GM23248 (cell line): ENCODE data around the gene ARHGAP24. TPM values are rescaled to one million over a fixed set of nuclear protein-coding genes. Genes with fewer than 3 reads are reported as not detected.

ENCODE experiments used
- DNase-seq: peaks from one replicate; pipeline ENCODE4 v3.0.0-alpha.2; 2015
- H2AFZ ChIP-seq: fragments of 200-600 bp; sonication (generic); 2 replicates; pipeline ENCODE4 v1.6.1; 2016; ENCODE audit warnings: antibody characterized with exemption
- H3F3A ChIP-seq: fragments of 200-600 bp; sonication (generic); 2 replicates; pipeline ENCODE4 v1.6.1; 2016; ENCODE audit warnings: mild to moderate bottlenecking, antibody characterized with exemption, mixed run types; ENCODE audit not compliant: insufficient read depth
- H3K27ac ChIP-seq: fragments of 200-600 bp; sonication (generic); 2 replicates; pipeline ENCODE4 v1.5.1; 2016; ENCODE audit warnings: mild to moderate bottlenecking
- H3K27me3 ChIP-seq: fragments of 200-600 bp; sonication (generic); replicated peaks from 2 replicates; pipeline ENCODE4 v1.6.1; 2016; ENCODE audit warnings: mild to moderate bottlenecking; ENCODE audit not compliant: insufficient read depth
- H3K36me3 ChIP-seq: fragments of 200-600 bp; sonication (generic); 2 replicates; pipeline ENCODE4 v1.6.1; 2016; ENCODE audit warnings: low read depth, mild to moderate bottlenecking
- H3K4me1 ChIP-seq: fragments of 200-600 bp; sonication (generic); 2 replicates; pipeline ENCODE4 v1.6.1; 2016; ENCODE audit warnings: mild to moderate bottlenecking; ENCODE audit not compliant: insufficient read depth
- H3K4me2 ChIP-seq: fragments of 200-600 bp; sonication (generic); one replicate; pipeline ENCODE4 v1.6.1; 2016; ENCODE audit warnings: mild to moderate bottlenecking; ENCODE audit not compliant: unreplicated experiment
- H3K4me3 ChIP-seq: fragments of 200-600 bp; sonication (generic); 2 replicates; pipeline ENCODE4 v1.5.1; 2016; ENCODE audit warnings: mild to moderate bottlenecking
- H3K79me2 ChIP-seq: fragments of 200-600 bp; sonication (generic); 2 replicates; pipeline ENCODE4 v1.6.1; 2016; ENCODE audit warnings: mild to moderate bottlenecking; ENCODE audit not compliant: insufficient read depth
- H3K9ac ChIP-seq: fragments of 200-600 bp; sonication (generic); 2 replicates; pipeline ENCODE4 v1.6.1; 2016; ENCODE audit warnings: mild to moderate bottlenecking
- H3K9me2 ChIP-seq: fragments of 200-600 bp; sonication (generic); 2 replicates; pipeline ENCODE4 v1.6.1; 2016; ENCODE audit warnings: mixed run types, mild to moderate bottlenecking, moderate library complexity; ENCODE audit not compliant: insufficient read depth
- H3K9me3 ChIP-seq: fragments of 200-600 bp; sonication (generic); one replicate; pipeline ENCODE4 v1.6.1; 2017; ENCODE audit warnings: low read depth
- H4K20me1 ChIP-seq: fragments of 200-600 bp; sonication (generic); 2 replicates; pipeline ENCODE4 v1.6.0; 2016; ENCODE audit not compliant: insufficient read depth
- EZH2 ChIP-seq: fragments of 200-600 bp; sonication (generic); IDR thresholded peaks from 2 replicates; pipeline ENCODE4 v1.6.1; 2018; ENCODE audit warnings: antibody characterized with exemption, mild to moderate bottlenecking; ENCODE audit not compliant: insufficient read depth, poor library complexity, severe bottlenecking
- EZH2phosphoT487 ChIP-seq: fragments of 200-600 bp; sonication (generic); IDR thresholded peaks from 2 replicates; pipeline ENCODE4 v1.6.1; 2018; ENCODE audit warnings: antibody characterized with exemption, moderate library complexity, mild to moderate bottlenecking, low read depth; ENCODE audit not compliant: insufficient read depth
- WGBS, 2 experiments: methylation state at CpG; one replicate each; pipeline ENCODE4 v1.1.6; 2015 to 2017; ENCODE audit warnings: low lambda C conversion rate in 2 of 2, low coverage in 1 of 2; ENCODE audit errors: missing lambda C conversion rate in 2 of 2; 5-methylcytosine and 5-hydroxymethylcytosine counted together
- in situ Hi-C: fragments of 300-500 bp; cut with MboI; formaldehyde crosslinking; loops from 2 replicates; pipeline ENCODE4 v1.15.0; 2020
- polyA plus RNA-seq: library from polyadenylated mRNA; unstranded; fragments of >200 nt; fragmentation: Nextera tagmentation; extraction: Ambion mirVana; gene quantifications from 2 replicates; pipeline ENCODE4 v1.2.1, GENCODE V29; 2016
- total RNA-seq: library from RNA; depleted of rRNA; stranded (reverse); fragments of >200 nt; shearing (Covaris generic); gene quantifications from 2 replicates; pipeline ENCODE4 v1.2.3, GENCODE V29; 2014

Gene ARHGAP24
- total and polyA plus RNA-seq, 2 experiments from 2014 or later: 24.1 to 31.6 TPM

- Histone ChIP-seq H4K20me1 (no peaks in the 10 kb centered on the region), H3K36me3 (no peaks in the 10 kb centered on the region), H3K79me2 (no peaks in the 10 kb centered on the region), H3K9me3 (no peaks in the 10 kb centered on the region), H3K9me2 (no peaks in the 10 kb centered on the region), H3K4me3 (no peak overlapping the region), H3K9ac (no peak overlapping the region), H3K4me2 (no peak overlapping the region), H3K4me1 (no peaks in the 10 kb centered on the region), H3F3A (no peaks in the 10 kb centered on the region), H3K27me3 (no peaks in the 10 kb centered on the region), H3K27ac (no peak overlapping the region), H2AFZ (no peak overlapping the region)
- no peak for TF ChIP-seq EZH2phosphoT487
- no peak for TF ChIP-seq EZH2
- in situ Hi-C loops: no loop called here
- WGBS, 2 experiments: 13 to 23% methylated on average over 2 of the region's 2 CpGs
- DNase-seq: no peak
These were observed 169.1 kb downstream of the ARHGAP24 start for GRCh38 chr4:85644061-85644460.

GRCh38 chr4:85650908-85651307 lies 176.0 kb downstream of the ARHGAP24 start:
- 97 to 99% methylated on average over 4 of the region's 4 CpGs for WGBS, 2 experiments
- H3F3A ChIP-seq: no peaks in the 10 kb centered on the region
- no peak overlapping the region for H3K4me3 ChIP-seq
- H3K4me1 ChIP-seq: no peaks in the 10 kb centered on the region
- no peaks in the 10 kb centered on the region for H3K27me3 ChIP-seq
- no peaks in the 10 kb centered on the region for H3K79me2 ChIP-seq
- H3K27ac ChIP-seq: no peak overlapping the region
- H2AFZ ChIP-seq: no peak overlapping the region
- no peak for DNase-seq
- H3K9ac ChIP-seq: no peak overlapping the region
- no peaks in the 10 kb centered on the region for H3K36me3 ChIP-seq
- in situ Hi-C loops: no loop called here
- no peak overlapping the region for H3K4me2 ChIP-seq
- TF ChIP-seq EZH2 (no peak), EZH2phosphoT487 (no peak)
- H3K9me2 ChIP-seq: no peaks in the 10 kb centered on the region
- H4K20me1 ChIP-seq: no peaks in the 10 kb centered on the region
- no peaks in the 10 kb centered on the region for H3K9me3 ChIP-seq

DNA sequence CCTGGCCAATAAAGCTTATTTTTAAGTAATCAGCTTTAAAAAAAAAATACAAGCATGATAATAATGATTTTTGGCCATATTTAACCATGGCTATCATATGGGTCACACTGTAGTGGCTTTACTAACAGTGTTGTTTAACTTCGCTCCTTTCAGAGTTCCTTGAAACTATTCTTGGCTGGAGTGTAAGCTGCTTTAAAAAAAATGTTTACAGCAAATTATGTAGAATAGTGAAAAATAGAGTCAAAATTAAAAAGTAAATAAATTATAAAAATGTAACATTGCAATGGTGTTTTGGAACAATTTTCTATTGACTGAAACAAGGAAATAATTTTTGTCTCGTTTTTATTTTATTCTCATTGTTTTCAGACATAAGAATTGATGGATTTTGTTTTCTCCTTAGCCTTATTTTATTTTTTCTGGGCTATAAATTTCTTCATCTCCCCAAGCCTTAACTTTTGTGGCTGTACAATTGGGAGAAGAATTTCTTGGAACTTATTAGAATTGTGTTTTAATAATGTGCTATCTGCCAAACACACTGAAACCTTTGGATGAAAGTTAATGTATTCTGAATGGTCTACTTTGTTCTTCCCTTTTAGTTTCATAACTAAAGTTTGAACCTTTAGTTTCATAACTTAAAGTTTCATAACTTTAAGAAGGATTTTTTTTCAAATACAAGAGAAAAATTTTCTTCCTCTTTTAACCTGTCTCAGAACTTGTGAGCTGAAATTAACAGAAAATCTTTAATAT lies 182.0 kb downstream of the ARHGAP24 start:
- H3K36me3 ChIP-seq: no peaks in the 10 kb centered on the region
- in situ Hi-C loops: no loop called here
- H3K79me2 ChIP-seq: no peaks in the 10 kb centered on the region
- no peaks in the 10 kb centered on the region for H4K20me1 ChIP-seq
- H3K9me3 ChIP-seq: no peaks in the 10 kb centered on the region
- no peak for DNase-seq
- WGBS, 2 experiments: 52 to 54% methylated on average over 2 of the region's 2 CpGs
- no peak overlapping the region for H2AFZ ChIP-seq
- H3K27ac ChIP-seq: no peak overlapping the region
- H3K4me2 ChIP-seq: no peak overlapping the region
- H3K27me3 ChIP-seq: no peaks in the 10 kb centered on the region
- H3F3A ChIP-seq: no peaks in the 10 kb centered on the region
- no peaks in the 10 kb centered on the region for H3K9me2 ChIP-seq
- no peak overlapping the region for H3K9ac ChIP-seq
- no peak overlapping the region for H3K4me3 ChIP-seq
- no peaks in the 10 kb centered on the region for H3K4me1 ChIP-seq
- no peak for TF ChIP-seq EZH2
- TF ChIP-seq EZH2phosphoT487: no peak

GRCh38 chr4:85658766-85659439 lies 184.0 kb downstream of the ARHGAP24 start:
- no peaks in the 10 kb centered on the region for H3F3A ChIP-seq
- 29 to 31% methylated on average over 6 of the region's 6 CpGs for WGBS, 2 experiments
- no peaks in the 10 kb centered on the region for H4K20me1 ChIP-seq
- no peak overlapping the region for H3K4me2 ChIP-seq
- H3K36me3 ChIP-seq: no peaks in the 10 kb centered on the region
- no peak overlapping the region for H3K9ac ChIP-seq
- DNase-seq: peak; percentile 50
- in situ Hi-C loops: no loop called here
- no peaks in the 10 kb centered on the region for H3K27me3 ChIP-seq
- H3K4me3 ChIP-seq: no peak overlapping the region
- H3K27ac ChIP-seq: no peak overlapping the region
- TF ChIP-seq EZH2 (no peak), EZH2phosphoT487 (no peak)
- no peaks in the 10 kb centered on the region for H3K4me1 ChIP-seq
- peak overlapping the region; percentile 26; the same call in 1 of the 2 replicates for H2AFZ ChIP-seq
- H3K9me2 ChIP-seq: no peaks in the 10 kb centered on the region
- H3K79me2 ChIP-seq: no peaks in the 10 kb centered on the region
- H3K9me3 ChIP-seq: no peaks in the 10 kb centered on the region
